ENCODE measurements around the gene MXD3. TPM values are rescaled to one million over a fixed set of nuclear protein-coding genes. Genes with fewer than 3 reads are reported as not detected.
"Not testable (repeated sequence)": the region's sequence is repeated elsewhere in the genome, so short reads cannot be mapped to it uniquely, and the experiment has no call there.

The MXD3 gene, protein sequence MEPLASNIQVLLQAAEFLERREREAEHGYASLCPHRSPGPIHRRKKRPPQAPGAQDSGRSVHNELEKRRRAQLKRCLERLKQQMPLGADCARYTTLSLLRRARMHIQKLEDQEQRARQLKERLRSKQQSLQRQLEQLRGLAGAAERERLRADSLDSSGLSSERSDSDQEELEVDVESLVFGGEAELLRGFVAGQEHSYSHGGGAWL
- 10 to 100 TPM in 2 of 4 donors, 1 to 10 TPM in 2; 4.9 to 19.8 (median 13.2) TPM for total RNA-seq

DNA sequence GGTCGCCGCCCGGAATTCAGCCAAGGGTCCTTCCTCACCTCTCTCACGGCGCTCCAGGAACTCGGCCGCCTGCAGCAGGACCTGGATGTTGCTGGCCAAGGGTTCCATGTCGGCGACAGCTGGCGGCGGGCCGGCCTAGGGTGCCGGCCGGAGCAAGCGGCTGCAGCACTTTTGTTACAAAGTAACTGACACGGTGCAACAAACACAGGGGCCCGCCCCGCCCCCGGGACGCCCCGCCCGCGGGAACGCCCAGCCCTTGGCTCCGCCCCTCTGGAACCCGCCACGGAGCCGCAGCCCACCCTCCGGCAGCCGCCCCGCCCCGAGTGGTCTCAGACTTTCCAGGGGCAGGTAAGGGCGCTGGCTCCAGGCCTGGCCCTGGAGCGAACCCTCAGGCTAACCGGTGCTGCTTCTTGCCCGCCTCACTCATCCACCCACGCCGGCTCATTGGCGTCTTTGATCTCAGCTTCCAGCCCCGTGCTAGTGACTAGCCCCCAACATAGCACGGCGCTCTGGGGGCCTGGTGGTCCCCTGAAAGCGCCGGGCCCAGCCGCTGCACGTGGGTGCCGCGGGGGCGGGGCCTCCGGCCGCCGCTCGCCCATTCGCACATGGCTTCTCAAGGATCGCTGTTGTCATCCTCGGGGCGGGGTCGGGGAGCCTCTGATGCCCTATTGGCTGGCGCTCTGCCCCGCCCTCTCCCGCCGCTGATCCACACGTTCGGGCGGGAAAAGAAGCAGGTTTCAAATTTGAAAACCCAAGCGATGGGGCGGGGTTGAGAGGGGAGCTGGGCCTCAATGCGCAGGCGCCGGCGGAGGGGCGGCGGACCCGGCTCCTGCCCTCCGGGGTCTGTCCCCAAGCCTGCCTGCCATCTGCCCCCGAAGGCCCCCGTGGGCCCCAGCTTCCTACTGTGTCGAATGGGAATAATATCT is at the start of gene MXD3:
TSS of gene MXD3 (minus strand) at position 176 of the 926 bp plus-strand sequence. CDS start at position 108, 68 bp downstream.
- peak; percentile 96 to 99 for DNase-seq (ENCODE audit: low spot score in 2 of 2)
- TF ChIP-seq, protein P1, sequence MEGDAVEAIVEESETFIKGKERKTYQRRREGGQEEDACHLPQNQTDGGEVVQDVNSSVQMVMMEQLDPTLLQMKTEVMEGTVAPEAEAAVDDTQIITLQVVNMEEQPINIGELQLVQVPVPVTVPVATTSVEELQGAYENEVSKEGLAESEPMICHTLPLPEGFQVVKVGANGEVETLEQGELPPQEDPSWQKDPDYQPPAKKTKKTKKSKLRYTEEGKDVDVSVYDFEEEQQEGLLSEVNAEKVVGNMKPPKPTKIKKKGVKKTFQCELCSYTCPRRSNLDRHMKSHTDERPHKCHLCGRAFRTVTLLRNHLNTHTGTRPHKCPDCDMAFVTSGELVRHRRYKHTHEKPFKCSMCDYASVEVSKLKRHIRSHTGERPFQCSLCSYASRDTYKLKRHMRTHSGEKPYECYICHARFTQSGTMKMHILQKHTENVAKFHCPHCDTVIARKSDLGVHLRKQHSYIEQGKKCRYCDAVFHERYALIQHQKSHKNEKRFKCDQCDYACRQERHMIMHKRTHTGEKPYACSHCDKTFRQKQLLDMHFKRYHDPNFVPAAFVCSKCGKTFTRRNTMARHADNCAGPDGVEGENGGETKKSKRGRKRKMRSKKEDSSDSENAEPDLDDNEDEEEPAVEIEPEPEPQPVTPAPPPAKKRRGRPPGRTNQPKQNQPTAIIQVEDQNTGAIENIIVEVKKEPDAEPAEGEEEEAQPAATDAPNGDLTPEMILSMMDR (IDR thresholded peaks at IDR 0.05), result no peak
- H3K4me3 ChIP-seq (ENCODE audit: low read depth, poor library complexity, severe bottlenecking), result peak within 1 kb of the TSS; percentile 34
- intact Hi-C loops (cut with DNase I; ENCODE audit: low total_unique reads), result loop anchor here (10.0 kb wide), 1 partner anchor 143 kb away; no protein-coding TSS in a partner anchor
- WGBS, 2 donors, result 1% methylated on average over 19 to 45 of the region's 78 CpGs

GRCh38 chr5:177360740-177361139 is 49.0 kb upstream of the MXD3 start:
- DNase-seq (ENCODE audit: low spot score in 2 of 2); H3K4me3 ChIP-seq (ENCODE audit: low read depth, poor library complexity, severe bottlenecking); intact Hi-C loops (cut with DNase I; ENCODE audit: low total_unique reads): not testable (repeated sequence)
- 86 to 87% methylated on average over 7 of the region's 7 CpGs for WGBS, 2 donors

DNA sequence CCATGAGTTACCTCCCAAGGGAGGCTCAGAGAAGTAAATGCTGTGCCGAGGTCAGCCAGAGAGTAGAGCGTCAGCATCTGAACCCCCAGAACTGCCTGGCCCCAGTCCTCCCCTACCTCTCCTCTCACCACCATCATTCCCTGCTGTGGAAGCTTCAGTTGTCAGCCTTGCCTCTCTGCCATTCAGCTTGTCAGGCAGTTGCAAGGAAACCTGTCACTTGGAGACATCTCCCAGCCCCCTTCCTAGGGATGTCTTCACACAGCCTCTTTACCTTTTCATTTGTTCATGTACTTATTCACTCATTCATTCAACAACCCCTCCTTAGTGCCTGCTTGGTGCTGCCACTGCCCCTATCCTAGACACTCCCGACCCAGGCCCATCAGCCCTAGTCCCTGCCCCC is 48.2 kb upstream of the MXD3 start:
- WGBS, 2 donors, result 82 to 84% methylated on average over 3 of the region's 3 CpGs
- no peak overlapping the region for H3K4me3 ChIP-seq (ENCODE audit: low read depth, poor library complexity, severe bottlenecking)
- TF ChIP-seq, protein P1 (IDR thresholded peaks at IDR 0.05), result no peak
- TF ChIP-seq POLR2A (IDR thresholded peaks at IDR 0.05), result no peak
- no peak for DNase-seq (ENCODE audit: low spot score in 2 of 2)
- intact Hi-C loops (cut with DNase I; ENCODE audit: low total_unique reads), result no loop called here

DNA sequence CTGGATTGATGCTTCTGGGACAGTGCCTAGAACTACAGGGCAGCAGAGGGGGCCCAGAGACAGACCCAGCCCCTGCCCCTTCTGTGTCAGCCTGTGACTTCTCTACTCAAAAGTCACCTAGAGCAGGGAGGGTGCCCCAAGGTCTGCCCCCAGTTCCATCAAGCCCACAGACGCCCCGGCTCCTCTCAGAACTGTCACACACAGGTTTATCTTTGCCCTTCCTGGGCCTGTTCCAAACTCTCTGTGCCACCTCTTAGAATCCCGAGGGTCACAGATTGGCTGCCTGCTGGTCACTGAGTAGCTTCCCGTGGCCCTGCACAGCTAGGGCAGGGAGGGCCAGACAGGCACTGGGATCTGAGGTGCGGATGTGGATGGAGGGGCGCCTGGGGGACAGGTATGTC is 47.8 kb upstream of the MXD3 start:
- WGBS, 2 donors, result 80 to 87% methylated on average over 6 of the region's 6 CpGs
- TF ChIP-seq POLR2A (IDR thresholded peaks at IDR 0.05), result no peak
- TF ChIP-seq, protein P1 (IDR thresholded peaks at IDR 0.05), result no peak
- no peak overlapping the region for H3K4me3 ChIP-seq (ENCODE audit: low read depth, poor library complexity, severe bottlenecking)
- intact Hi-C loops (cut with DNase I; ENCODE audit: low total_unique reads), result no loop called here
- DNase-seq (ENCODE audit: low spot score in 2 of 2), result no peak

DNA sequence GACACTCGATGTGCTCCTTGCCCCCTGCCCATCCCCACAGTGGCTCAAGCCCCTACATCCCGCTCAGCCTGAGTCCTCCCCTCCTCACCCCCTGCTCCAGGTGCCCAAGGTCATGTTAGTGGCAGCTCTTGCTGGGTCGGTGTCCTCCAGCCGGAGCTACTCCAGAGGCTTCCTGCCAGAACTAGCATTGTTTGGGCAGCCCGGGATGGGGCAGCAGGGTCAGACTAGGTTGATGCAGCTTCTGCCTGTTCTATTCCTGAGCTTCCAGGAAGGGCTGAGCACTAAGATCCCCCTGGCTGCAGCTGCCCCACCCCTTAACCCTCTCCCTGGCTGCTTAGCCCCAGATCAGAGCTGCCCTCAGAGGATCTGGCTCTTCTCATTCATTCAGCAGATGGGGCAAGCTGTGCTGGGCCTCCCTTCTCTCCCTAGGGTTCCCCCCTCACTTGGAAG is 46.7 kb upstream of the MXD3 start:
- intact Hi-C loops (cut with DNase I; ENCODE audit: low total_unique reads), result no loop called here
- TF ChIP-seq, protein P1 (IDR thresholded peaks at IDR 0.05), result no peak
- no peak for TF ChIP-seq POLR2A (IDR thresholded peaks at IDR 0.05)
- H3K4me3 ChIP-seq (ENCODE audit: low read depth, poor library complexity, severe bottlenecking), result no peak overlapping the region
- DNase-seq (ENCODE audit: low spot score in 2 of 2), result no peak
- WGBS, 2 donors, result 33 to 49% methylated on average over 4 to 5 of the region's 5 CpGs
